Fibroblast of the aortic adventitia (primary cell): ENCODE results near the gene TSNAX. TPM values are rescaled to one million over a fixed set of nuclear protein-coding genes. Genes with fewer than 3 reads are reported as not detected.

Source experiments
- DNase-seq: peaks from one replicate; pipeline ENCODE4 v3.0.0-alpha.2; 2010; ENCODE audit warnings: low read depth
- H3K4me3 ChIP-seq: 2 replicates; pipeline ENCODE4 v1.5.1; 2011; ENCODE audit warnings: low read depth, mild to moderate bottlenecking, control low read depth, low read length, moderate library complexity
- total RNA-seq: library from RNA; depleted of rRNA; stranded (reverse); fragments of >200 nt; gene quantifications from 2 replicates; pipeline ENCODE4 v1.2.3, GENCODE V29; 2012; ENCODE audit warnings: low replicate concordance
- TF ChIP-seq, protein P1 (sequence below): IDR thresholded peaks from 2 replicates; pipeline ENCODE4 v1.5.1; 2011; ENCODE audit warnings: mild to moderate bottlenecking, low read length, control low read depth, inconsistent platforms; ENCODE audit not compliant: insufficient read depth

Gene TSNAX
- total RNA-seq, 1 donor, result 43.7 TPM

DNA sequence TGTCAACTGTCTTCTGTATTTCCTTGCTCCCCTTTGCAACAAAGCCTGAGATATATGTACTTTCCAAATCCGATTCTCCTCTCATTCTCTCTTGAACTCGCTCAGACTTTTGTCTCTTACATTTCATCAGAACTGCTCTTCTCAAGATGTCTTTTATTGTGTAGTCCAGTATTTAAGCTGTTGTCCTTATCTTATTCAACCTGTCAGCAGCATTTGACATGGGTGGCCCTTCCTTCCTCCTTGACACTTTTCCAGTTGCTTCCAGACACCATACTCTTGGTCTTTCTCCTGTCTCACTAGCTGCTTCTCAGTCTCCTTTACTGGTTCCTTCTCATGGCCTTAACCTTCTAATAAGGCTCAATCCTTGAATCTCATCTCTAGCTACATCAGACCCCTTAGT, 47.0 kb downstream of the TSNAX start:
- no peak overlapping the region for H3K4me3 ChIP-seq
- DNase-seq, result no peak
- TF ChIP-seq, protein P1, sequence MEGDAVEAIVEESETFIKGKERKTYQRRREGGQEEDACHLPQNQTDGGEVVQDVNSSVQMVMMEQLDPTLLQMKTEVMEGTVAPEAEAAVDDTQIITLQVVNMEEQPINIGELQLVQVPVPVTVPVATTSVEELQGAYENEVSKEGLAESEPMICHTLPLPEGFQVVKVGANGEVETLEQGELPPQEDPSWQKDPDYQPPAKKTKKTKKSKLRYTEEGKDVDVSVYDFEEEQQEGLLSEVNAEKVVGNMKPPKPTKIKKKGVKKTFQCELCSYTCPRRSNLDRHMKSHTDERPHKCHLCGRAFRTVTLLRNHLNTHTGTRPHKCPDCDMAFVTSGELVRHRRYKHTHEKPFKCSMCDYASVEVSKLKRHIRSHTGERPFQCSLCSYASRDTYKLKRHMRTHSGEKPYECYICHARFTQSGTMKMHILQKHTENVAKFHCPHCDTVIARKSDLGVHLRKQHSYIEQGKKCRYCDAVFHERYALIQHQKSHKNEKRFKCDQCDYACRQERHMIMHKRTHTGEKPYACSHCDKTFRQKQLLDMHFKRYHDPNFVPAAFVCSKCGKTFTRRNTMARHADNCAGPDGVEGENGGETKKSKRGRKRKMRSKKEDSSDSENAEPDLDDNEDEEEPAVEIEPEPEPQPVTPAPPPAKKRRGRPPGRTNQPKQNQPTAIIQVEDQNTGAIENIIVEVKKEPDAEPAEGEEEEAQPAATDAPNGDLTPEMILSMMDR, result no peak

DNA sequence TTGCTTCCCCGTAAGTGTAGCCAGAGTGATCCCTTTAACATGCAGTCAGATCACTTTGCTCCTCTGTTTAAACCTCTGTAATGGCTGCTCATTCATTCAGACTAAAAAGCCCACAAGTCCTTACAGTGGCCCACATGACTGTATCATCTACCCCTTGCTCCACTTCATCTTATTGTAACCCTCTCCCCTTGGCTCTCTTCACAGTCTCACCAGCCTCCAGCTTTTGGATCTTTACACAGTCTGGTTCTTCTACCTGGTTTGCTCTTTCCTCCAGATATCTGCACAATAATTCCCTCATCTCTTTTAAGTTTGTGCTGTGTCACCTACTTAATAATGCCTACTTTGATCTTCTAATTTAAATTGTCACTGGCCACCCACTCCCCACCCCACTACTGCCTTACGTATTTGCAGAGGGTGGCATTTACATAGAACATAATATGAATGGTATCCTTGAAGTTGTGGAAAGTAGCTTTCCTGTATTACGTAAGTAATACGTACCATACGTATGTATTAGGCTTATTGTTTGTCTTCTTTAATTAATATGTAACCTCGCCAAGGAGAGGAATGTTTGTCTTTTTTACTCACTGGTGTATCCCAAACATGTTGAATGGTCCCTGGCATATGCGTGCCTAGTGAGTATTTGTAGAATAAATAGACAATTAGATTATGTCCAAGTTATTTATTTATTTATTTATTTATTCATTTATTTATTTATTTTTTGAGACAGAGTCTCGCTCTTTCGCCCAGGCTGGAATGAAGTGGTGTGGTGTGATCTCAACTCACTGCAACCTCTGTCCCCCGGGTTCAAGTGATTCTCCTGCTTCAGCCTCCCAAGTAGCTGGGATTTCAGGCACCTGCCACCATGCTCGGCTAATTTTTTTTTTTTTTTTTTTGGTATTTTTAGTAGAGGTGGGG, 48.6 kb downstream of the TSNAX start:
- TF ChIP-seq, protein P1, result no peak
- DNase-seq, result no peak

DNA sequence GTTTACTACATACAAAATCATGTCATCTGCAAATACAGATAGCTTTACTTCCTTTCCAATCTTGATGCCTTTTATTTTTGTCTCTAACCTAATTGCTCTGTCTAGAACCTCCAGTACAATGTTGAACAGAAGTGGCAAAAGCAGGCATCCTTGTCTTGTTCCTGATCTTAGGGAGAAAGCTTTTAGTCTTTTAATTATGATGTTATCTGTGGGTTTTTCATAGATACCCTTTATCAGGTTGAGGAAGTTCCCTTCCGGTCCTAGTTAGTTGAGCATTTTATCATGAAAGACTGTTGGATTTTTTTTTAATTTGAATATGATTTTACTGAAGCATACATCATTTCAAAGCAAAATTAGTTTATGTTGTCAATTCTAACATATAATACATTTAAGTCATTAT, 52.4 kb downstream of the TSNAX start:
- TF ChIP-seq, protein P1, result no peak
- no peak for DNase-seq
- H3K4me3 ChIP-seq, result no peak overlapping the region

More for the DNA sequence above, 48.6 kb downstream of the TSNAX start:
- H3K4me3 ChIP-seq, result no peak overlapping the region

DNA sequence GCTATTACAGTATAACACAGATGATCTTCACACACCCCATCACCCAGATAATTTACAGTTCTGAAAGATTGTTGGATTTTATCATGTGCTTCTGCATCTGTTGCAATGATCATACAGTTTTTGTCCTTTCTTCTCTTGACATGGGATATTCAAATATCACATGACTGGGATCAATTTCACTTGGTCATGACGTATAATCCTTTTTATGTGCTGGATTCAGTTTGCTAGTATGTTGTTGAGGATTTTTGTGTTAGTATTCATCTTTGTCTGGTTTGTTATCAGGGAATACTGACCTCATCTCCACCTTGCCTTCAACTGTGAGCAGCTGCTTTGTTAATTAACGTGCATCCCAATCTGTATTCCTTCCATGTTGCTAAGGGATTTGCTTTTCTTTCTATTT, 53.4 kb downstream of the TSNAX start:
- TF ChIP-seq, protein P1, result no peak
- no peak for DNase-seq
- H3K4me3 ChIP-seq, result no peak overlapping the region

DNA sequence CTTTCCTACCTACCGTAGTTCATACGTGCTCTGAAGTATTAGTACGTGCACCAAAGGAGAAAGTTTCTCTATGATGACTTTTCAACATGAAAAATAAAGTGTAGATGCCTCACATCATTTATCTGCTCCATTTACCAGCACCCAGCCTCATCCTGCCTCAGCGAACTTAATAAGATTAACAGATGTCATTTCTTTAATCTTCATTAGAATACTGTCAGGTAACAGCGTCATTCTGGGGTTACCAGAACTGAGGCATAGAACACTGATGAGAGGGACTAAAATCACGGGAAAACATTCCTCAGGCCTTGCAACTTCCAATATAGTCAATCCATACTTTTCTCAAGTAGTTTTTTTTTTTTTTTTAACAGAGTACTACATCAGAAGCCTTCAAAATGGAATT, 54.9 kb downstream of the TSNAX start:
- TF ChIP-seq, protein P1, result no peak
- no peak for DNase-seq
- H3K4me3 ChIP-seq, result no peak overlapping the region

DNA sequence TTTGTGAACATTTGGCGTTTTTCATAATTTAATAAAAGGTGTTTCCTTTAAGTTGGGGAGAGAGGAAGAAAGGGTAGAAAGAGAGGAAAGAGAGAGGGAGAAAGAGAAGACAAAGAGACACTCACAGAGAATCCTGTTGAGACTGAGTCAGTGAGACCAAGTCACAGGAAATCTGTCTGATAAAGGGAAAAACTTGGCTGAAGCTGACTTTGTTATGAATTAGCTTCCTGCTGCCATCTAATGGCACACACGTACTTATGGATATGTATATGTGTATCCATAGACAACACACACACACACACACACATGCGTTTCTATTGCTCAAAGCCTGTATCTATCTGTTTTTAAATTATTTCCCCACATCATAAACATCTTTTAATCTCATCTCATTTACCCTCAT, 55.6 kb downstream of the TSNAX start:
- peak; percentile 84 for DNase-seq
- no peak overlapping the region for H3K4me3 ChIP-seq
- TF ChIP-seq, protein P1, result peak; percentile 36
